GM18868 (cell line): Measurements from ENCODE around the gene ZNF761.

Experiments used
- ATAC-seq: cut with Tn5 transposase; IDR thresholded peaks from one replicate; pipeline ENCODE4 v1.9.1; 2021; ENCODE audit warnings: mild to moderate bottlenecking, moderate library complexity; ENCODE audit not compliant: unreplicated experiment

Gene ZNF761

GRCh38 chr19:53504885-53505284 lies 73.1 kb downstream of the ZNF761 start:
- no peak for ATAC-seq

- no peak for ATAC-seq
Observed at GRCh38 chr19:53506728-53507127, 74.9 kb downstream of the ZNF761 start.
